Ovary (tissue), 9 donors: Measurements from ENCODE around the gene RNLS. TPM values are rescaled to one million over a fixed set of nuclear protein-coding genes. Genes with fewer than 3 reads are reported as not detected.
"Not testable (repeated sequence)": the region's sequence is repeated elsewhere in the genome, so short reads cannot be mapped to it uniquely, and the experiment has no call there.

Source experiments
- DNase-seq, 5 donors: peaks; one replicate each; pipeline ENCODE4 v3.0.0-alpha.2; 2019 to 2020
- H3K27ac ChIP-seq, 2 donors: fragments of 200-600 bp; one replicate each; pipeline versions ENCODE4 v1.5.1 to v1.8.0; 2019 to 2022
- H3K27me3 ChIP-seq: fragments of 200-600 bp; one replicate; pipeline ENCODE4 v1.8.0; 2022
- H3K36me3 ChIP-seq: fragments of 200-600 bp; sonication (generic); one replicate; pipeline ENCODE4 v1.5.1; 2019
- H3K4me1 ChIP-seq: one replicate; pipeline ENCODE4 v1.8.1; 2013; ENCODE audit warnings: mild to moderate bottlenecking, moderate library complexity; ENCODE audit not compliant: insufficient read depth
- H3K4me3 ChIP-seq: fragments of 200-600 bp; sonication (generic); one replicate; pipeline ENCODE4 v1.5.1; 2017
- H3K9me3 ChIP-seq, 2 donors: fragments of 200-600 bp in 1 of 2; sonication (generic) in 1 of 2; one replicate each; pipeline versions ENCODE4 v1.5.1 to v1.8.1; 2013 to 2019; ENCODE audit warnings: mild to moderate bottlenecking in 1 of 2, moderate library complexity in 1 of 2
- EP300 ChIP-seq: sonication (generic); formaldehyde crosslinking; IDR thresholded peaks from one replicate; pipeline ENCODE4 v1.6.1; 2017; ENCODE audit warnings: antibody characterized with exemption
- POLR2A ChIP-seq: fragments of 450-650 bp; IDR thresholded peaks from one replicate; pipeline ENCODE4 v1.6.1; 2017; ENCODE audit warnings: antibody characterized with exemption, mild to moderate bottlenecking, moderate library complexity
- WGBS, 3 donors: extraction: QIAGEN DNeasy Blood & Tissue Kit in 1 of 3; methylation state at CpG; one replicate each; pipeline versions ENCODE4 v1.1.5 to v1.1.7; 2013 to 2017; 5-methylcytosine and 5-hydroxymethylcytosine counted together
- intact Hi-C, 4 donors: fragments of 100-400 bp; cut with DNase I; formaldehyde crosslinking; loops; one replicate each; pipeline versions ENCODE4 v1.11.0 to v1.15.1; 2022 to 2023
- polyA plus RNA-seq, 2 donors: library from polyadenylated mRNA; stranded (reverse); fragments of 200-250 nt in 1 of 2; fragments of 350-450 nt in 1 of 2; fragmentation: Illumina TruSeq in 1 of 2; extraction: RNeasy Lipid Tissue Mini Kit (QIAGEN cat#74804) in 1 of 2; gene quantifications; one replicate each; pipeline ENCODE4 v1.2.3, GENCODE V29; 2013 to 2014
- total RNA-seq, 7 donors: library from RNA; depleted of rRNA in 2 of 7; stranded (reverse); fragments of >200 nt in 2 of 7; fragmentation: NEBNext Ultra II Directional in 3 of 7; extraction: Animal tissue kit (Norgen Biotek cat#: 25700) in 3 of 7; gene quantifications; one replicate each; pipeline versions ENCODE4 v1.1.0 to v1.2.4, GENCODE V29; 2016 to 2023
- TF ChIP-seq, protein P1 (sequence below), 3 donors: fragments of 450-650 bp in 2 of 3; fragments of 200-600 bp in 1 of 3; IDR thresholded peaks; one replicate each; pipeline versions ENCODE4 v1.5.1 to v1.8.0; 2016 to 2022; ENCODE audit warnings: antibody characterized with exemption in 3 of 3, mild to moderate bottlenecking in 1 of 3
- donor health status: DM: no; HTN: no; CAD: no; lungs with moderate emphysema.
- donor health status: DM: no; HTN: no; CAD: no.
- donor health status: Bipolar disorder and iron deficiency.
- donor health status: DM: yes; HTN: yes; CAD: no.
- donor health status: DM: no; HTN: no; CAD: no.
- donor health status: DM: yes; HTN: yes; CAD: no.

RNLS gene
- total and polyA plus RNA-seq, 9 donors: 7.5 to 21.9 (median 11.8) TPM

DNA sequence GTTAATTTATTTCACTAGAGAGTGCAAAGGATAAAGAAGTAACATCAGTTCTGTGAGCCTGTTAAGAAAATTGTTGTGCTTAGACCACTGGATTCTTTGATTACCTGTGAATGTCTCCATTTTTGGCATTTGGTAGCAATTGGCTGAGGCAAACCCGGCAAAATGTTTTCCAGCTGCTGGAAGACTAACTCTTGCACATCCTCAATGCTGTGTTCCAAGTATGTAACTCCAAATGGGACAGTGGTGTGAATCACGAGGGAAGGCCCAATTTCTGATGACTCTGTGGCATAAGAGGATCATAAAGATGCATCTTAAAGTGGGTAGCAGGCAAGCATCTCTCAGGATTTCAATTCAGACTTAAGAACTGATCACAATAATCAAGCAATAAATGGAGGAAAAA is 268.8 kb downstream of the RNLS start:
- Histone ChIP-seq H3K36me3 (no peaks in the 10 kb centered on the region), H3K27me3 (no peaks in the 10 kb centered on the region), H3K9me3 (no peaks in the 10 kb centered on the region), H3K4me3 (no peak overlapping the region), H3K27ac (no peak overlapping the region), H3K4me1 (no peaks in the 10 kb centered on the region)
- DNase-seq: no peak
- TF ChIP-seq EP300 (no peak), POLR2A (no peak)
- TF ChIP-seq, protein P1, sequence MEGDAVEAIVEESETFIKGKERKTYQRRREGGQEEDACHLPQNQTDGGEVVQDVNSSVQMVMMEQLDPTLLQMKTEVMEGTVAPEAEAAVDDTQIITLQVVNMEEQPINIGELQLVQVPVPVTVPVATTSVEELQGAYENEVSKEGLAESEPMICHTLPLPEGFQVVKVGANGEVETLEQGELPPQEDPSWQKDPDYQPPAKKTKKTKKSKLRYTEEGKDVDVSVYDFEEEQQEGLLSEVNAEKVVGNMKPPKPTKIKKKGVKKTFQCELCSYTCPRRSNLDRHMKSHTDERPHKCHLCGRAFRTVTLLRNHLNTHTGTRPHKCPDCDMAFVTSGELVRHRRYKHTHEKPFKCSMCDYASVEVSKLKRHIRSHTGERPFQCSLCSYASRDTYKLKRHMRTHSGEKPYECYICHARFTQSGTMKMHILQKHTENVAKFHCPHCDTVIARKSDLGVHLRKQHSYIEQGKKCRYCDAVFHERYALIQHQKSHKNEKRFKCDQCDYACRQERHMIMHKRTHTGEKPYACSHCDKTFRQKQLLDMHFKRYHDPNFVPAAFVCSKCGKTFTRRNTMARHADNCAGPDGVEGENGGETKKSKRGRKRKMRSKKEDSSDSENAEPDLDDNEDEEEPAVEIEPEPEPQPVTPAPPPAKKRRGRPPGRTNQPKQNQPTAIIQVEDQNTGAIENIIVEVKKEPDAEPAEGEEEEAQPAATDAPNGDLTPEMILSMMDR (IDR thresholded peaks at IDR 0.05): no peak
- intact Hi-C loops: no loop called here
- 39 to 49% (median 44%) methylated on average over 2 of the region's 2 CpGs for WGBS, 3 donors

GRCh38 chr10:88313878-88314277 is 269.2 kb downstream of the RNLS start:
- H3K9me3 ChIP-seq: no peaks in the 10 kb centered on the region
- H3K4me1 ChIP-seq: no peaks in the 10 kb centered on the region
- no peak for DNase-seq
- WGBS, 3 donors: 36 to 44% (median 39%) methylated on average over 1 of the region's 1 CpG
- no peaks in the 10 kb centered on the region for H3K27me3 ChIP-seq
- intact Hi-C loops: no loop called here
- no peak overlapping the region for H3K4me3 ChIP-seq
- no peaks in the 10 kb centered on the region for H3K36me3 ChIP-seq
- TF ChIP-seq POLR2A (no peak), EP300 (no peak)
- TF ChIP-seq, protein P1 (IDR thresholded peaks at IDR 0.05): no peak
- H3K27ac ChIP-seq: no peak overlapping the region

DNA sequence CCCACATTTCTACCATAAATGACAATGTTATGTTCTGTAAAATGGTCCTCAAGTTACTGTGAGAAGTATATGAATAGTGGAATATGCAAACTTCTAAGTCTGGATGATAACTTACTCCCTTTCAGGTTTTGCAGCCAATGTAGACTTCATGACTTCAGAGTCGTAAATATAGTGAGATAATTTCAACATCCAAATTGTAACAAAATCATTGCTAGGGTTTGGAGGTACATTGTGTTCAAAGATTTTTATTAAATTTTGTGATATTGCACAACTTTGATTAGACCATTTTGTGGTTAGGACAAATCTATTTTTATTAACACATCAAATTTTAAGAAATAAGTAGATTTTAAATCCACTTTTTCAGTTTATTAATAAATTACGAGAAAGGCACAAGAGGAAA is 270.3 kb downstream of the RNLS start:
- H3K27me3 ChIP-seq: no peaks in the 10 kb centered on the region
- WGBS, 3 donors: 54 to 85% (median 66%) methylated on average over 2 of the region's 2 CpGs
- no peak for DNase-seq
- no peaks in the 10 kb centered on the region for H3K9me3 ChIP-seq
- H3K27ac ChIP-seq: no peak overlapping the region
- intact Hi-C loops: no loop called here
- no peaks in the 10 kb centered on the region for H3K36me3 ChIP-seq
- no peaks in the 10 kb centered on the region for H3K4me1 ChIP-seq
- TF ChIP-seq EP300 (no peak), POLR2A (no peak)
- TF ChIP-seq, protein P1 (IDR thresholded peaks at IDR 0.05): no peak
- no peak overlapping the region for H3K4me3 ChIP-seq

GRCh38 chr10:88311264-88311663 is 271.9 kb downstream of the RNLS start:
- TF ChIP-seq EP300 (no peak), POLR2A (no peak)
- TF ChIP-seq, protein P1 (IDR thresholded peaks at IDR 0.05): no peak
- WGBS, 3 donors: 85 to 89% (median 88%) methylated on average over 1 of the region's 1 CpG
- Histone ChIP-seq H3K27ac (no peak overlapping the region), H3K27me3 (no peaks in the 10 kb centered on the region), H3K9me3 (no peaks in the 10 kb centered on the region), H3K4me3 (no peak overlapping the region), H3K36me3 (no peaks in the 10 kb centered on the region), H3K4me1 (no peaks in the 10 kb centered on the region)
- intact Hi-C loops: no loop called here
- no peak for DNase-seq

GRCh38 chr10:88309365-88309764 is 273.8 kb downstream of the RNLS start:
- WGBS, 3 donors: 93 to 96% (median 94%) methylated on average over 3 of the region's 3 CpGs
- TF ChIP-seq, protein P1 (IDR thresholded peaks at IDR 0.05): no peak
- TF ChIP-seq EP300 (no peak), POLR2A (no peak)
- no peak for DNase-seq

GRCh38 chr10:88308361-88308760 is 274.8 kb downstream of the RNLS start:
- H3K36me3 ChIP-seq, DNase-seq, H3K9me3 ChIP-seq, intact Hi-C loops, H3K4me1 ChIP-seq, H3K27me3 ChIP-seq, H3K4me3 ChIP-seq, H3K27ac ChIP-seq: not testable (repeated sequence)
- WGBS, 3 donors: 97 to 98% (median 97%) methylated on average over 2 of the region's 2 CpGs

More at GRCh38 chr10:88309365-88309764, 273.8 kb downstream of the RNLS start:
- Histone ChIP-seq H3K27me3 (no peaks in the 10 kb centered on the region), H3K36me3 (no peaks in the 10 kb centered on the region), H3K9me3 (no peaks in the 10 kb centered on the region), H3K4me3 (no peak overlapping the region), H3K4me1 (no peaks in the 10 kb centered on the region), H3K27ac (no peak overlapping the region)
- intact Hi-C loops: no loop called here
